Right lobe of liver (tissue), 6 donors: ENCODE results near the gene CDHR5. TPM values are rescaled to one million over a fixed set of nuclear protein-coding genes. Genes with fewer than 3 reads are reported as not detected.
A peak's percentile ranks its signal among the peaks of the same experiment; 100 is the strongest.

Source experiments
- ATAC-seq, 4 donors: fragments of 200-7000 bp; cut with Tn5 transposase; one replicate each; pipeline ENCODE4 v1.9.1; 2020; ENCODE audit warnings: mild to moderate bottlenecking in 4 of 4, moderate library complexity in 4 of 4
- DNase-seq, 3 donors: peaks; one replicate each; pipeline ENCODE4 v3.0.0-alpha.2; 2020
- H3K27ac ChIP-seq, 3 donors: fragments of 200-600 bp; one replicate each; pipeline ENCODE4 v1.8.0; 2022
- H3K27me3 ChIP-seq, 2 donors: fragments of 200-600 bp; one replicate each; pipeline ENCODE4 v1.8.0; 2022
- H3K36me3 ChIP-seq, 4 donors: fragments of 200-600 bp; sonication (generic) in 1 of 4; one replicate each; pipeline versions ENCODE4 v1.5.1 to v1.8.0; 2017 to 2022; ENCODE audit warnings: control low read depth in 1 of 4
- H3K4me1 ChIP-seq, 4 donors: fragments of 200-600 bp; sonication (generic) in 1 of 4; one replicate each; pipeline versions ENCODE4 v1.5.1 to v1.8.0; 2017 to 2022; ENCODE audit warnings: control low read depth in 1 of 4
- H3K4me3 ChIP-seq, 3 donors: fragments of 200-600 bp; one replicate each; pipeline ENCODE4 v1.8.0; 2022
- H3K9me3 ChIP-seq, 4 donors: fragments of 200-600 bp; sonication (generic) in 1 of 4; one replicate each; pipeline versions ENCODE4 v1.5.1 to v1.8.0; 2017 to 2022; ENCODE audit warnings: control low read depth in 1 of 4
- POLR2A ChIP-seq: fragments of 450-650 bp; IDR thresholded peaks from one replicate; pipeline ENCODE4 v1.6.1; 2017; ENCODE audit warnings: antibody characterized with exemption, mild to moderate bottlenecking
- WGBS: methylation state at CpG from one replicate; pipeline ENCODE4 v1.1.6; 2018; ENCODE audit warnings: low coverage, low lambda C conversion rate; ENCODE audit not compliant: insufficient coverage; ENCODE audit errors: missing lambda C conversion rate; 5-methylcytosine and 5-hydroxymethylcytosine counted together
- intact Hi-C, 2 donors: fragments of 100-400 bp; cut with DNase I; formaldehyde crosslinking; loops; one replicate each; pipeline versions ENCODE4 v1.11.2 to v1.14.1; 2022
- total RNA-seq, 6 experiments: library from RNA; depleted of rRNA in 2 of 6; stranded (reverse); fragments of >200 nt in 2 of 6; fragmentation: NEBNext Ultra II Directional in 3 of 6; extraction: Animal tissue kit (Norgen Biotek cat#: 25700) in 3 of 6; gene quantifications; one replicate each; pipeline versions ENCODE4 v1.1.0 to v1.2.4, GENCODE V29; 2016 to 2023
- TF ChIP-seq, protein P1 (sequence below), 4 donors: fragments of 200-600 bp in 3 of 4; fragments of 450-650 bp in 1 of 4; IDR thresholded peaks; one replicate each; pipeline versions ENCODE4 v1.5.1 to v1.8.0; 2016 to 2022; ENCODE audit warnings: antibody characterized with exemption in 4 of 4, mild to moderate bottlenecking in 2 of 4
- donor health status: DM: no; HTN: yes; CAD: no.
- donor health status: DM: no; HTN: no; CAD: no.
- donor health status: DM: no; HTN: no; CAD: no.
- donor health status: DM: no; HTN: yes; CAD: no.
- donor health status: DM: no; HTN: yes; CAD: no.

CDHR5 gene
- total RNA-seq, 6 experiments from 2014 or later: 59.4 to 162 (median 80.7) TPM

- H3K36me3 ChIP-seq: no peaks in the 10 kb centered on the region
- peaks cover 0 to 19% (median 8%) of the 10 kb centered on the region in 4 donors for H3K4me1 ChIP-seq
- H3K4me3 ChIP-seq: no peak overlapping the region
- ATAC-seq (no peak), DNase-seq (no peak)
- H3K27me3 ChIP-seq: no peaks in the 10 kb centered on the region
- no peak overlapping the region for H3K27ac ChIP-seq
- TF ChIP-seq POLR2A: no peak
- TF ChIP-seq, protein P1, sequence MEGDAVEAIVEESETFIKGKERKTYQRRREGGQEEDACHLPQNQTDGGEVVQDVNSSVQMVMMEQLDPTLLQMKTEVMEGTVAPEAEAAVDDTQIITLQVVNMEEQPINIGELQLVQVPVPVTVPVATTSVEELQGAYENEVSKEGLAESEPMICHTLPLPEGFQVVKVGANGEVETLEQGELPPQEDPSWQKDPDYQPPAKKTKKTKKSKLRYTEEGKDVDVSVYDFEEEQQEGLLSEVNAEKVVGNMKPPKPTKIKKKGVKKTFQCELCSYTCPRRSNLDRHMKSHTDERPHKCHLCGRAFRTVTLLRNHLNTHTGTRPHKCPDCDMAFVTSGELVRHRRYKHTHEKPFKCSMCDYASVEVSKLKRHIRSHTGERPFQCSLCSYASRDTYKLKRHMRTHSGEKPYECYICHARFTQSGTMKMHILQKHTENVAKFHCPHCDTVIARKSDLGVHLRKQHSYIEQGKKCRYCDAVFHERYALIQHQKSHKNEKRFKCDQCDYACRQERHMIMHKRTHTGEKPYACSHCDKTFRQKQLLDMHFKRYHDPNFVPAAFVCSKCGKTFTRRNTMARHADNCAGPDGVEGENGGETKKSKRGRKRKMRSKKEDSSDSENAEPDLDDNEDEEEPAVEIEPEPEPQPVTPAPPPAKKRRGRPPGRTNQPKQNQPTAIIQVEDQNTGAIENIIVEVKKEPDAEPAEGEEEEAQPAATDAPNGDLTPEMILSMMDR (IDR thresholded peaks at IDR 0.05): no peak
- 100% methylated on average over 1 of the region's 24 CpGs for WGBS
- no peaks in the 10 kb centered on the region for H3K9me3 ChIP-seq
- intact Hi-C loops: no loop called here
These were observed 5.7 kb downstream of the CDHR5 start for GRCh38 chr11:618856-619627.

- Histone ChIP-seq H3K9me3 (no peaks in the 10 kb centered on the region), H3K36me3 (peaks cover 0 to 2% (median 1%) of the 10 kb centered on the region in 4 donors), H3K27ac (no peak overlapping the region), H3K27me3 (no peaks in the 10 kb centered on the region), H3K4me1 (peaks cover 0 to 26% (median 12%) of the 10 kb centered on the region in 4 donors), H3K4me3 (no peak overlapping the region)
- intact Hi-C loops: no loop called here
- ATAC-seq (no peak), DNase-seq (peak in 2 of 3 donors; percentile 26 to 60)
- WGBS: 78% methylated on average over 7 of the region's 25 CpGs
- TF ChIP-seq, protein P1 (IDR thresholded peaks at IDR 0.05): no peak
- TF ChIP-seq POLR2A: no peak
These were observed 6.7 kb downstream of the CDHR5 start for GRCh38 chr11:617912-618682.

GRCh38 chr11:617199-617911, 7.4 kb downstream of the CDHR5 start:
- Histone ChIP-seq H3K36me3 (peaks cover 0 to 10% (median 4%) of the 10 kb centered on the region in 4 donors), H3K27me3 (no peaks in the 10 kb centered on the region), H3K27ac (no peak overlapping the region), H3K9me3 (no peaks in the 10 kb centered on the region), H3K4me1 (peaks cover 0 to 33% (median 16%) of the 10 kb centered on the region in 4 donors), H3K4me3 (no peak overlapping the region)
- ATAC-seq (no peak), DNase-seq (peak in 2 of 3 donors; percentile 33 to 59)
- intact Hi-C loops: no loop called here
- TF ChIP-seq POLR2A: no peak
- 91% methylated on average over 7 of the region's 57 CpGs for WGBS

DNA sequence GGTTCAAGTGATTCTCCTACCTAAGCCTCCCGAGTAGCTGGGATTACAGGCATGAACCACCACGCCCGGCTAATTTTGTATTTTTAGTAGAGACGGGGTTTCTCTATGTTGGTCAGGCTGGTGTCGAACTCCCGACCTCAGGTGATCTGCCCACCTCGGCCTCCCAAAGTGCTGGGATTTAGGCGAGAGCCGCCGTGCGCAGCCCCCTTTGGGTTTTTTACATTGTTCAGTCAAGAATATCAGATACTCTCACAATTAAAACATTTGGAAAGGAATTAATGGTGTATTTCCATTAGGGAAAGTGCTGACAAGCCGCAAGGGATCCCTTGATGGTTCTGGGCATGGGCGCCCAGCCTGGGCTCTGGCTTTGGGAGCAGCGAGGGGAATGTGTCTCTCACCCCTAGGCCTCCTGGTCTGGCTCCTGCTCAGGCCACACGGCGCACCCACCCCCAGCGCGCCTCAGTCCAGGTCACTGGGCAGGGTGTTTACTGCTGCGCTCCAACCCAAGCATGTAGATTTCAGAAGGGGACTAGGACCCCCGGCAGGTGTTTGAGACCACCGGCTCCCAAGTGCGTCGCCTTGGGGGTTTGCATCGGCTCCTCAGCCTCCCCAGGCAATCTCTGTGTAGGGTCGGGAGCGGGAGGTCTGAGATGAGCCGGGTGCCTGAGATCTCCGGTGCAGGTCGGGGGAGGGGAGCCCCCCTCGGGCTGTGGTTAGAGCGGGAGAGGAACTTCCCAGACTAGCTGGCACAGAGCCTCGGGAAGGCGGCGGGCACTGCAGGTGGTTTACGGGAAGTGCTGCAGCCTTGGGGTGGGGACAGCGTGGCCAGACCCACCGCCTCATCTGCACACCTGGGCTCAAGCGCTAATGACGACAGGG, 8.2 kb downstream of the CDHR5 start:
- Histone ChIP-seq H3K27me3 (no peaks in the 10 kb centered on the region), H3K36me3 (peaks cover 0 to 16% (median 7%) of the 10 kb centered on the region in 4 donors), H3K4me1 (peaks cover 0 to 41% (median 20%) of the 10 kb centered on the region in 4 donors), H3K4me3 (peak overlapping the region; percentile 63 to 73 (median 65)), H3K27ac (peak overlapping the region in 2 of 3 donors; percentile 82 to 85), H3K9me3 (no peaks in the 10 kb centered on the region)
- WGBS: 85% methylated on average over 18 of the region's 39 CpGs
- ATAC-seq (no peak), DNase-seq (peak in 1 of 3 donors; percentile 72)
- no peak for TF ChIP-seq POLR2A
- TF ChIP-seq, protein P1 (IDR thresholded peaks at IDR 0.05): no peak
- intact Hi-C loops: no loop called here
